Stimulated activated CD4-positive, alpha-beta T cell treated with anti-CD3 and anti-CD28 coated beads, Interleukin-2, amount 100 ng/mL, for 24 hours (primary cell): ENCODE data around the gene GALR1.
"Not testable (repeated sequence)": the region's sequence is repeated elsewhere in the genome, so short reads cannot be mapped to it uniquely, and the experiment has no call there.

Experiments used
- DNase-seq, 2 donors: peaks; one replicate each; pipeline ENCODE4 v3.0.0-alpha.2; 2020

Gene GALR1

GRCh38 chr18:77249569-77250500 lies at the start of gene GALR1:
TSS of gene GALR1 (plus strand) at chr18:77249848. CDS start at chr18:77250549, 701 bp downstream.
- DNase-seq: peak in 1 of 2 donors; percentile 21

- DNase-seq: no peak
Observed at GRCh38 chr18:77201506-77201905, 48.1 kb upstream of the GALR1 start.

- DNase-seq: no peak
Observed at GRCh38 chr18:77202329-77202728, 47.3 kb upstream of the GALR1 start.

GRCh38 chr18:77203071-77203470 lies 46.6 kb upstream of the GALR1 start:
- DNase-seq: no peak

GRCh38 chr18:77203851-77204250 lies 45.8 kb upstream of the GALR1 start:
- DNase-seq: no peak

GRCh38 chr18:77205769-77206168 lies 43.9 kb upstream of the GALR1 start:
- no peak for DNase-seq

- DNase-seq: no peak
Observed at GRCh38 chr18:77206676-77207374, 42.8 kb upstream of the GALR1 start.

- DNase-seq: peak; percentile 50
Observed at GRCh38 chr18:77207540-77207939, 42.1 kb upstream of the GALR1 start.

- peak in 1 of 2 donors; percentile 20 for DNase-seq
Observed at GRCh38 chr18:77208964-77209363, 40.7 kb upstream of the GALR1 start.

- DNase-seq: no peak
Observed at GRCh38 chr18:77209587-77209986, 40.1 kb upstream of the GALR1 start.

GRCh38 chr18:77210249-77210648 lies 39.4 kb upstream of the GALR1 start:
- DNase-seq: no peak

GRCh38 chr18:77218642-77219041 lies 31.0 kb upstream of the GALR1 start:
- no peak for DNase-seq

GRCh38 chr18:77220726-77221125 lies 28.9 kb upstream of the GALR1 start:
- DNase-seq: no peak

GRCh38 chr18:77222464-77222863 lies 27.2 kb upstream of the GALR1 start:
- DNase-seq: no peak

GRCh38 chr18:77223221-77223639 lies 26.4 kb upstream of the GALR1 start:
- peak; percentile 43 to 48 for DNase-seq

GRCh38 chr18:77223653-77224052 lies 26.0 kb upstream of the GALR1 start:
- no peak for DNase-seq

- no peak for DNase-seq
Observed at GRCh38 chr18:77230645-77231044, 19.0 kb upstream of the GALR1 start.

GRCh38 chr18:77234504-77235365 lies 14.9 kb upstream of the GALR1 start:
- no peak for DNase-seq

- DNase-seq: not testable (repeated sequence)
Observed at GRCh38 chr18:77239285-77239684, 10.4 kb upstream of the GALR1 start.

GRCh38 chr18:77248873-77249568 lies 627 bp upstream of the GALR1 start:
- no peak for DNase-seq

- peak in 1 of 2 donors; percentile 14 for DNase-seq
Observed at GRCh38 chr18:77250501-77250925, 865 bp downstream of the GALR1 start.
